Activated CD8-positive, alpha-beta T cell treated with anti-CD3 and anti-CD28 coated beads, Interleukin-2, amount 10 ng/mL, durations not matched to agents 7 days and 5 days (primary cell): ENCODE measurements around the gene NAXD. TPM values are rescaled to one million over a fixed set of nuclear protein-coding genes. Genes with fewer than 3 reads are reported as not detected.
"Not testable (repeated sequence)": the region's sequence is repeated elsewhere in the genome, so short reads cannot be mapped to it uniquely, and the experiment has no call there.

ENCODE experiments used
- ATAC-seq: fragments of 150-1000 bp; cut with Tn5 transposase; one replicate; pipeline ENCODE4 v1.10.0; 2021; ENCODE audit warnings: moderate library complexity
- CTCF ChIA-PET: fragments of 350-600 bp; sonication (Branson Sonifier 250); formaldehyde crosslinking; loops from one replicate; lab custom pipeline; 2021; ENCODE audit warnings: antibody characterized with exemption; lab: Charles Lee
- POLR2A ChIA-PET: fragments of 350-600 bp; sonication (Branson Sonifier 250); formaldehyde crosslinking; loops from one replicate; lab custom pipeline; 2021; ENCODE audit warnings: antibody characterized with exemption; lab: Charles Lee
- DNase-seq: peaks from one replicate; pipeline ENCODE4 v3.0.0-alpha.2; 2020
- H3K27ac Mint-ChIP-seq: one replicate; pipeline ENCODE4 v1.8.0; 2021; ENCODE audit warnings: mild to moderate bottlenecking, mixed read lengths
- H3K27me3 Mint-ChIP-seq: one replicate; pipeline ENCODE4 v1.8.0; 2021; ENCODE audit warnings: low read depth, mixed read lengths
- H3K36me3 Mint-ChIP-seq: one replicate; pipeline ENCODE4 v1.8.0; 2021; ENCODE audit warnings: low read depth, mixed read lengths
- H3K4me1 Mint-ChIP-seq: one replicate; pipeline ENCODE4 v1.8.0; 2021; ENCODE audit warnings: low read depth, mixed read lengths
- H3K4me3 Mint-ChIP-seq: one replicate; pipeline ENCODE4 v1.8.0; 2021; ENCODE audit warnings: mild to moderate bottlenecking, mixed read lengths
- H3K9me3 Mint-ChIP-seq: one replicate; pipeline ENCODE4 v1.8.0; 2022; ENCODE audit warnings: mixed read lengths; ENCODE audit not compliant: insufficient read depth
- total RNA-seq, 2 experiments: library from RNA; stranded (reverse); gene quantifications; one replicate each; pipeline ENCODE4 v1.2.3, GENCODE V29; 2021

NAXD gene
- total RNA-seq, 2 experiments from 2014 or later, result 23.7 to 24.3 TPM

- Mint-ChIP-seq H3K4me3 (no peak overlapping the region), H3K36me3 (peaks cover 28% of the 10 kb centered on the region), H3K27ac (no peak overlapping the region), H3K4me1 (peaks cover 12% of the 10 kb centered on the region), H3K27me3 (no peaks in the 10 kb centered on the region), H3K9me3 (no peaks in the 10 kb centered on the region)
- no peak for ATAC-seq
- ChIA-PET POLR2A (no interaction called here), CTCF (no interaction called here)
- DNase-seq, result no peak
Observed at GRCh38 chr13:110649551-110649950, 34.2 kb downstream of the NAXD start.

GRCh38 chr13:110650436-110650835, 35.1 kb downstream of the NAXD start:
- Mint-ChIP-seq H3K36me3 (peaks cover 26% of the 10 kb centered on the region), H3K27me3 (no peaks in the 10 kb centered on the region), H3K4me3 (no peak overlapping the region), H3K27ac (no peak overlapping the region), H3K4me1 (peaks cover 6% of the 10 kb centered on the region), H3K9me3 (no peaks in the 10 kb centered on the region)
- CTCF ChIA-PET, result interaction anchor here (1.4 kb wide), 1 partner anchor 57 kb away, joined by 3 read pairs; no protein-coding TSS in a partner anchor
- no peak for DNase-seq
- ATAC-seq, result no peak
- POLR2A ChIA-PET, result no interaction called here

GRCh38 chr13:110651271-110651670, 35.9 kb downstream of the NAXD start:
- H3K4me3 Mint-ChIP-seq, result no peak overlapping the region
- no peaks in the 10 kb centered on the region for H3K27me3 Mint-ChIP-seq
- DNase-seq (no peak), ATAC-seq (no peak)
- no peaks in the 10 kb centered on the region for H3K9me3 Mint-ChIP-seq
- H3K36me3 Mint-ChIP-seq, result peaks cover 25% of the 10 kb centered on the region
- POLR2A ChIA-PET, result no interaction called here
- CTCF ChIA-PET, result interaction anchor here (1.4 kb wide), 1 partner anchor 58 kb away, joined by 3 read pairs; no protein-coding TSS in a partner anchor
- H3K4me1 Mint-ChIP-seq, result peaks cover 4% of the 10 kb centered on the region
- no peak overlapping the region for H3K27ac Mint-ChIP-seq

- Mint-ChIP-seq H3K4me1 (peaks cover 4% of the 10 kb centered on the region), H3K27me3 (no peaks in the 10 kb centered on the region), H3K36me3 (peaks cover 26% of the 10 kb centered on the region), H3K9me3 (no peaks in the 10 kb centered on the region), H3K27ac (no peak overlapping the region), H3K4me3 (no peak overlapping the region)
- DNase-seq (no peak), ATAC-seq (no peak)
- ChIA-PET POLR2A (no interaction called here), CTCF (interaction anchor here (1.4 kb wide), 1 partner anchor 58 kb away, joined by 3 read pairs; no protein-coding TSS in a partner anchor)
Observed at GRCh38 chr13:110651726-110652230, 36.4 kb downstream of the NAXD start.

- H3K9me3 Mint-ChIP-seq, result no peaks in the 10 kb centered on the region
- ChIA-PET CTCF (interaction anchor here (1.3 kb wide), 1 partner anchor 263 kb away, joined by 3 read pairs; the partner anchor contains the start of gene ANKRD10), POLR2A (no interaction called here)
- ATAC-seq (no peak), DNase-seq (no peak)
- no peak overlapping the region for H3K27ac Mint-ChIP-seq
- peaks cover 29% of the 10 kb centered on the region for H3K36me3 Mint-ChIP-seq
- H3K4me1 Mint-ChIP-seq, result peaks cover 4% of the 10 kb centered on the region
- no peaks in the 10 kb centered on the region for H3K27me3 Mint-ChIP-seq
- no peak overlapping the region for H3K4me3 Mint-ChIP-seq
Observed at GRCh38 chr13:110652231-110652730, 36.9 kb downstream of the NAXD start.

- H3K9me3 Mint-ChIP-seq, result no peaks in the 10 kb centered on the region
- POLR2A ChIA-PET, result no interaction called here
- no peaks in the 10 kb centered on the region for H3K27me3 Mint-ChIP-seq
- no peak overlapping the region for H3K4me3 Mint-ChIP-seq
- DNase-seq, result no peak
- CTCF ChIA-PET, result interaction anchor here (1.3 kb wide), 1 partner anchor 262 kb away, joined by 3 read pairs; the partner anchor contains the start of gene ANKRD10
- H3K4me1 Mint-ChIP-seq, result peaks cover 8% of the 10 kb centered on the region
- ATAC-seq, result no peak
- H3K27ac Mint-ChIP-seq, result no peak overlapping the region
- H3K36me3 Mint-ChIP-seq, result peaks cover 31% of the 10 kb centered on the region
Observed at GRCh38 chr13:110652764-110653163, 37.4 kb downstream of the NAXD start.

GRCh38 chr13:110653271-110653670, 37.9 kb downstream of the NAXD start:
- H3K36me3 Mint-ChIP-seq, result peaks cover 34% of the 10 kb centered on the region
- no peaks in the 10 kb centered on the region for H3K9me3 Mint-ChIP-seq
- H3K27me3 Mint-ChIP-seq, result no peaks in the 10 kb centered on the region
- no peak for DNase-seq
- POLR2A ChIA-PET, result no interaction called here
- no peak for ATAC-seq
- CTCF ChIA-PET, result interaction anchor here (1.3 kb wide), 1 partner anchor 262 kb away, joined by 3 read pairs; the partner anchor contains the start of gene ANKRD10
- H3K4me1 Mint-ChIP-seq, result peaks cover 13% of the 10 kb centered on the region
- H3K27ac Mint-ChIP-seq, result no peak overlapping the region
- H3K4me3 Mint-ChIP-seq, result no peak overlapping the region

GRCh38 chr13:110653851-110654250, 38.5 kb downstream of the NAXD start:
- DNase-seq (no peak), ATAC-seq (no peak)
- H3K4me1 Mint-ChIP-seq, result peaks cover 18% of the 10 kb centered on the region
- CTCF ChIA-PET, result interaction anchor here (1.9 kb wide), 1 partner anchor 9 kb away, joined by 7 read pairs; no protein-coding TSS in a partner anchor
- POLR2A ChIA-PET, result no interaction called here
- H3K36me3 Mint-ChIP-seq, result peaks cover 37% of the 10 kb centered on the region
- H3K27me3 Mint-ChIP-seq, result no peaks in the 10 kb centered on the region
- H3K27ac Mint-ChIP-seq, result no peak overlapping the region
- H3K4me3 Mint-ChIP-seq, result no peak overlapping the region
- H3K9me3 Mint-ChIP-seq, result no peaks in the 10 kb centered on the region

- Mint-ChIP-seq H3K4me3 (no peak overlapping the region), H3K4me1 (peaks cover 23% of the 10 kb centered on the region), H3K27ac (no peak overlapping the region), H3K27me3 (no peaks in the 10 kb centered on the region), H3K36me3 (peaks cover 47% of the 10 kb centered on the region), H3K9me3 (no peaks in the 10 kb centered on the region)
- DNase-seq, result no peak
- POLR2A ChIA-PET, result no interaction called here
- CTCF ChIA-PET, result interaction anchor here (1.2 kb wide), 1 partner anchor 12 kb away, joined by 3 read pairs; no protein-coding TSS in a partner anchor
- ATAC-seq, result no peak
Observed at GRCh38 chr13:110657196-110657595, 41.9 kb downstream of the NAXD start.

- ATAC-seq, POLR2A ChIA-PET, H3K27me3 Mint-ChIP-seq, H3K9me3 Mint-ChIP-seq, H3K4me3 Mint-ChIP-seq, CTCF ChIA-PET, DNase-seq: not testable (repeated sequence)
- H3K27ac Mint-ChIP-seq, result peak overlapping the region; percentile 65
- peaks cover 59% of the 10 kb centered on the region for H3K36me3 Mint-ChIP-seq
- H3K4me1 Mint-ChIP-seq, result peaks cover 21% of the 10 kb centered on the region
Observed at GRCh38 chr13:110658218-110658911, 43.0 kb downstream of the NAXD start.

GRCh38 chr13:110661256-110661655, 45.9 kb downstream of the NAXD start:
- Mint-ChIP-seq H3K27ac (no peak overlapping the region), H3K36me3 (peaks cover 73% of the 10 kb centered on the region), H3K4me3 (no peak overlapping the region), H3K4me1 (peaks cover 20% of the 10 kb centered on the region), H3K27me3 (no peaks in the 10 kb centered on the region), H3K9me3 (no peaks in the 10 kb centered on the region)
- no peak for DNase-seq
- no peak for ATAC-seq
- CTCF ChIA-PET, result interaction anchor here (1.7 kb wide), 1 partner anchor 16 kb away, joined by 4 read pairs; no protein-coding TSS in a partner anchor
- POLR2A ChIA-PET, result no interaction called here

- H3K36me3 Mint-ChIP-seq, result peaks cover 76% of the 10 kb centered on the region
- no peak overlapping the region for H3K27ac Mint-ChIP-seq
- ChIA-PET POLR2A (no interaction called here), CTCF (no interaction called here)
- ATAC-seq (no peak), DNase-seq (no peak)
- no peak overlapping the region for H3K4me3 Mint-ChIP-seq
- H3K9me3 Mint-ChIP-seq, result no peaks in the 10 kb centered on the region
- H3K27me3 Mint-ChIP-seq, result no peaks in the 10 kb centered on the region
- H3K4me1 Mint-ChIP-seq, result peaks cover 20% of the 10 kb centered on the region
Observed at GRCh38 chr13:110662091-110662490, 46.7 kb downstream of the NAXD start.
